H9 (cell line): ENCODE results near the gene KCNIP4. TPM values are rescaled to one million over a fixed set of nuclear protein-coding genes. Genes with fewer than 3 reads are reported as not detected.

Source experiments
- DNase-seq: peaks from one replicate; pipeline ENCODE4 v3.0.0-alpha.2; 2017
- H2AFZ ChIP-seq: one replicate; pipeline ENCODE4 v1.6.1; 2013; ENCODE audit warnings: mild to moderate bottlenecking, low read length, control low read depth, moderate library complexity
- H2AK5ac ChIP-seq: 2 replicates; pipeline ENCODE4 v1.6.1; 2013; ENCODE audit warnings: low read length, control low read depth, mixed read lengths; ENCODE audit not compliant: insufficient read length
- H2BK120ac ChIP-seq: one replicate; pipeline ENCODE4 v1.6.1; 2013; ENCODE audit warnings: low read depth, mild to moderate bottlenecking, low read length, control low read depth, inconsistent platforms; ENCODE audit not compliant: poor library complexity, severe bottlenecking
- H2BK12ac ChIP-seq: 2 replicates; pipeline ENCODE4 v1.6.1; 2013; ENCODE audit warnings: low read length, control low read depth, mixed read lengths, low read depth; ENCODE audit not compliant: insufficient read length
- H2BK15ac ChIP-seq: 2 replicates; pipeline ENCODE4 v1.6.1; 2013; ENCODE audit warnings: low read depth, low read length, control low read depth
- H2BK20ac ChIP-seq: one replicate; pipeline ENCODE4 v1.6.1; 2013; ENCODE audit warnings: low read depth, mild to moderate bottlenecking, low read length, control low read depth, inconsistent platforms; ENCODE audit not compliant: poor library complexity, severe bottlenecking
- H2BK5ac ChIP-seq: 2 replicates; pipeline ENCODE4 v1.6.1; 2013; ENCODE audit warnings: low read length, control low read depth, mixed read lengths; ENCODE audit not compliant: insufficient read length
- H3K14ac ChIP-seq: 2 replicates; pipeline ENCODE4 v1.6.1; 2013; ENCODE audit warnings: low read length, control low read depth; ENCODE audit not compliant: insufficient read depth
- H3K18ac ChIP-seq: 2 replicates; pipeline ENCODE4 v1.6.1; 2013; ENCODE audit warnings: low read depth, mild to moderate bottlenecking, mixed read lengths, low read length, control low read depth; ENCODE audit not compliant: insufficient read length
- H3K23ac ChIP-seq: 2 replicates; pipeline ENCODE4 v1.6.1; 2013; ENCODE audit warnings: low read length, control low read depth, mixed read lengths, low read depth; ENCODE audit not compliant: insufficient read length
- H3K23me2 ChIP-seq: 2 replicates; pipeline ENCODE4 v1.6.1; 2013; ENCODE audit warnings: low read depth, mild to moderate bottlenecking, mixed read lengths, low read length, control low read depth; ENCODE audit not compliant: insufficient read length, poor library complexity, severe bottlenecking
- H3K27ac ChIP-seq: 2 replicates; pipeline ENCODE4 v1.5.1; 2013; ENCODE audit warnings: low read length, control low read depth, mixed read lengths, low read depth; ENCODE audit not compliant: insufficient read length
- H3K27me3 ChIP-seq: 2 replicates; pipeline ENCODE4 v1.6.1; 2013; ENCODE audit warnings: low read length, control low read depth, inconsistent platforms; ENCODE audit not compliant: insufficient read depth
- H3K4ac ChIP-seq: 2 replicates; pipeline ENCODE4 v1.6.1; 2013; ENCODE audit warnings: low read depth, mild to moderate bottlenecking, control low read depth, inconsistent platforms, low read length, moderate library complexity
- H3K4me1 ChIP-seq: 2 replicates; pipeline ENCODE4 v1.6.1; 2013; ENCODE audit warnings: low read length, control low read depth, inconsistent platforms; ENCODE audit not compliant: insufficient read depth
- H3K4me2 ChIP-seq: 2 replicates; pipeline ENCODE4 v1.6.1; 2013; ENCODE audit warnings: low read length, control low read depth, mixed read lengths; ENCODE audit not compliant: insufficient read length, insufficient read depth
- H3K56ac ChIP-seq: 2 replicates; pipeline ENCODE4 v1.6.1; 2013; ENCODE audit warnings: low read depth, mild to moderate bottlenecking, mixed read lengths, low read length, control low read depth; ENCODE audit not compliant: insufficient read length
- H3K79me1 ChIP-seq: 2 replicates; pipeline ENCODE4 v1.6.1; 2013; ENCODE audit warnings: low read depth, mild to moderate bottlenecking, moderate library complexity, low read length, control low read depth, inconsistent platforms; ENCODE audit not compliant: insufficient read depth, poor library complexity, severe bottlenecking
- H3K79me2 ChIP-seq: 2 replicates; pipeline ENCODE4 v1.6.1; 2013; ENCODE audit warnings: low read length, control low read depth, inconsistent platforms; ENCODE audit not compliant: insufficient read depth
- H3K9ac ChIP-seq: 2 replicates; pipeline ENCODE4 v1.6.1; 2013; ENCODE audit warnings: low read length, control low read depth, mixed read lengths; ENCODE audit not compliant: insufficient read length; ENCODE audit errors: extremely low read depth
- H3K9me3 ChIP-seq: one replicate; pipeline ENCODE4 v1.6.1; 2013; ENCODE audit warnings: low read depth, low read length, inconsistent platforms; ENCODE audit not compliant: control insufficient read depth
- H3T11ph ChIP-seq: one replicate; pipeline ENCODE4 v1.6.1; 2013; ENCODE audit warnings: mild to moderate bottlenecking, low read length, control low read depth, inconsistent platforms
- H4K20me1 ChIP-seq: one replicate; pipeline ENCODE4 v1.6.1; 2013; ENCODE audit not compliant: control insufficient read depth, insufficient read length, insufficient read depth
- H4K5ac ChIP-seq: 2 replicates; pipeline ENCODE4 v1.6.1; 2013; ENCODE audit warnings: low read depth, mild to moderate bottlenecking, mixed read lengths, low read length, control low read depth; ENCODE audit not compliant: insufficient read length
- H4K8ac ChIP-seq: replicated peaks from 2 replicates; pipeline ENCODE4 v1.6.1; 2013; ENCODE audit warnings: low read length, control low read depth, mixed read lengths, low read depth; ENCODE audit not compliant: insufficient read length
- H4K91ac ChIP-seq: 2 replicates; pipeline ENCODE4 v1.6.1; 2013; ENCODE audit warnings: low read depth, mild to moderate bottlenecking, moderate library complexity, mixed read lengths, low read length, control low read depth; ENCODE audit not compliant: insufficient read length
- H3K27ac Mint-ChIP-seq, 3 experiments: 2 replicates in 2 of 3; 3 replicates in 1 of 3; pipeline ENCODE4 v1.8.0; 2020 to 2021; ENCODE audit warnings: mixed read lengths in 3 of 3, mild to moderate bottlenecking in 1 of 3, moderate library complexity in 1 of 3
- H3K27me3 Mint-ChIP-seq: 2 replicates; pipeline ENCODE4 v1.8.0; 2021; ENCODE audit warnings: low read depth, mild to moderate bottlenecking, moderate library complexity, mixed read lengths
- H3K36me3 Mint-ChIP-seq, 3 experiments: 2 replicates in 2 of 3; 3 replicates in 1 of 3; pipeline ENCODE4 v1.8.0; 2020 to 2021; ENCODE audit warnings: low read depth in 3 of 3, mixed read lengths in 3 of 3; ENCODE audit not compliant: insufficient read depth in 1 of 3
- H3K4me1 Mint-ChIP-seq, 2 experiments: 2 replicates each; pipeline ENCODE4 v1.8.0; 2020; ENCODE audit warnings: mixed read lengths in 2 of 2
- H3K4me3 Mint-ChIP-seq, 2 experiments: 2 replicates in 1 of 2; 3 replicates in 1 of 2; pipeline ENCODE4 v1.8.0; 2020 to 2021; ENCODE audit warnings: mild to moderate bottlenecking in 2 of 2, mixed read lengths in 2 of 2, moderate library complexity in 1 of 2
- H3K9me3 Mint-ChIP-seq, 2 experiments: 2 replicates in 1 of 2; 3 replicates in 1 of 2; pipeline ENCODE4 v1.8.0; 2020; ENCODE audit warnings: mild to moderate bottlenecking in 2 of 2, mixed read lengths in 2 of 2, moderate library complexity in 1 of 2
- WGBS: extraction: QIAGEN DNeasy Blood & Tissue Kit; methylation state at CpG from one replicate; pipeline ENCODE4 v1.1.7; 2013; ENCODE audit warnings: missing lambda C conversion rate, low lambda C conversion rate, mixed read lengths; ENCODE audit not compliant: insufficient read length; ENCODE audit errors: extremely low coverage; 5-methylcytosine and 5-hydroxymethylcytosine counted together
- total RNA-seq: library from RNA; stranded (reverse); gene quantifications from 2 replicates; pipeline ENCODE4 v1.2.1, GENCODE V29; 2021
- TF ChIP-seq, protein P1 (sequence below): fragments of 200-600 bp; sonication (generic); conservative IDR thresholded peaks from 3 replicates; pipeline ENCODE4 v1.8.0; 2021; ENCODE audit warnings: antibody characterized with exemption, mild to moderate bottlenecking

KCNIP4 gene
- total RNA-seq, 1 experiment from 2014 or later = not detected

DNA sequence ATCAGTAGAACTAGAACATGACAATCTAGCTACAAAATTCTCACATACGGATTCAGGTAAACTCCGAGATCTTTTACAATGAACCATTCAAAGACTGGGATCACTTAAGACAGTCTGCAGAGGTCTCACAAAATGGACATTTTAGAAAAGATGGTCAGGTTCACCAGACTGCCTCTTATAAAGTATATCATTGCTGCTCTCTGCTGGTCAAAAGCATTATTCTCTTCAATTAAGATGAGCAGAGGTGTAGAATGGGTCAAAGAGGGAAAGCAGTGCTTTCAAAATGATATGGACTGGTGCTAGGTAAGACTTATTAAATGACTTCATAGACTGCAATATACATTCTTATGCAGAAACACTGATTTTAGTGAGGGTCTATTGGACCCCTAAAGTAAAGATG lies 813.6 kb downstream of the KCNIP4 start:
- Histone ChIP-seq H4K20me1 (no peaks in the 10 kb centered on the region), H3K4me1 (no peaks in the 10 kb centered on the region), H3K56ac (no peak overlapping the region), H4K91ac (no peak overlapping the region), H3K27ac (no peak overlapping the region), H4K5ac (no peak overlapping the region), H3K79me2 (no peaks in the 10 kb centered on the region), H2AK5ac (no peak overlapping the region), H3K4ac (no peak overlapping the region), H2BK20ac (no peak overlapping the region), H3K23ac (no peak overlapping the region), H3T11ph (no peak overlapping the region), H3K18ac (no peak overlapping the region), H2BK15ac (no peak overlapping the region), H3K9ac (no peak overlapping the region), H3K27me3 (no peaks in the 10 kb centered on the region), H4K8ac (no peak overlapping the region), H3K23me2 (no peaks in the 10 kb centered on the region), H2BK120ac (no peak overlapping the region), H2BK12ac (no peak overlapping the region), H2BK5ac (no peak overlapping the region), H2AFZ (no peak overlapping the region), H3K9me3 (no peaks in the 10 kb centered on the region), H3K4me2 (no peak overlapping the region), H3K79me1 (no peaks in the 10 kb centered on the region), H3K14ac (no peak overlapping the region)
- Mint-ChIP-seq H3K27ac (no peak overlapping the region), H3K9me3 (no peaks in the 10 kb centered on the region), H3K4me1 (no peaks in the 10 kb centered on the region), H3K36me3 (no peaks in the 10 kb centered on the region), H3K4me3 (no peak overlapping the region), H3K27me3 (no peaks in the 10 kb centered on the region)
- WGBS = no CpG with 5 or more reads among the region's 2 CpGs
- TF ChIP-seq, protein P1, sequence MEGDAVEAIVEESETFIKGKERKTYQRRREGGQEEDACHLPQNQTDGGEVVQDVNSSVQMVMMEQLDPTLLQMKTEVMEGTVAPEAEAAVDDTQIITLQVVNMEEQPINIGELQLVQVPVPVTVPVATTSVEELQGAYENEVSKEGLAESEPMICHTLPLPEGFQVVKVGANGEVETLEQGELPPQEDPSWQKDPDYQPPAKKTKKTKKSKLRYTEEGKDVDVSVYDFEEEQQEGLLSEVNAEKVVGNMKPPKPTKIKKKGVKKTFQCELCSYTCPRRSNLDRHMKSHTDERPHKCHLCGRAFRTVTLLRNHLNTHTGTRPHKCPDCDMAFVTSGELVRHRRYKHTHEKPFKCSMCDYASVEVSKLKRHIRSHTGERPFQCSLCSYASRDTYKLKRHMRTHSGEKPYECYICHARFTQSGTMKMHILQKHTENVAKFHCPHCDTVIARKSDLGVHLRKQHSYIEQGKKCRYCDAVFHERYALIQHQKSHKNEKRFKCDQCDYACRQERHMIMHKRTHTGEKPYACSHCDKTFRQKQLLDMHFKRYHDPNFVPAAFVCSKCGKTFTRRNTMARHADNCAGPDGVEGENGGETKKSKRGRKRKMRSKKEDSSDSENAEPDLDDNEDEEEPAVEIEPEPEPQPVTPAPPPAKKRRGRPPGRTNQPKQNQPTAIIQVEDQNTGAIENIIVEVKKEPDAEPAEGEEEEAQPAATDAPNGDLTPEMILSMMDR = peak; percentile 64; the same call in 2 of the 3 replicates
- no peak for DNase-seq
